Stimulated activated memory B cell treated with anti-CD40 and anti-IgM and Interleukin-4, amounts not matched to agents 10 μg/mL and 1 μg/mL and 100 μg/mL, for 72 hours (primary cell): Measurements from ENCODE around the gene PRRG4.
"Not testable (repeated sequence)": the region's sequence is repeated elsewhere in the genome, so short reads cannot be mapped to it uniquely, and the experiment has no call there.

Experiments used
- ATAC-seq: fragments of 150-1000 bp; cut with Tn5 transposase; 2 replicates; pipeline ENCODE4 v1.10.0; 2021
- H3K27ac Mint-ChIP-seq: one replicate; pipeline ENCODE4 v1.8.0; 2022; ENCODE audit warnings: mild to moderate bottlenecking, mixed read lengths
- H3K27me3 Mint-ChIP-seq: one replicate; pipeline ENCODE4 v1.8.0; 2022; ENCODE audit warnings: mixed read lengths
- H3K36me3 Mint-ChIP-seq: one replicate; pipeline ENCODE4 v1.8.0; 2022; ENCODE audit warnings: mixed read lengths
- H3K4me1 Mint-ChIP-seq: one replicate; pipeline ENCODE4 v1.8.0; 2022; ENCODE audit warnings: mixed read lengths
- H3K4me3 Mint-ChIP-seq: one replicate; pipeline ENCODE4 v1.8.0; 2022; ENCODE audit warnings: mild to moderate bottlenecking, moderate library complexity, mixed read lengths
- H3K9me3 Mint-ChIP-seq: one replicate; pipeline ENCODE4 v1.8.0; 2022; ENCODE audit warnings: mixed read lengths

The PRRG4 gene

GRCh38 chr11:32821517-32821916 lies 8.2 kb upstream of the PRRG4 start:
- Mint-ChIP-seq H3K4me3 (no peak overlapping the region), H3K27me3 (peaks cover 15% of the 10 kb centered on the region)
- ATAC-seq = no peak

GRCh38 chr11:32821917-32822560 lies 7.7 kb upstream of the PRRG4 start:
- H3K27me3 Mint-ChIP-seq = peaks cover 15% of the 10 kb centered on the region
- no peak overlapping the region for H3K27ac Mint-ChIP-seq
- no peaks in the 10 kb centered on the region for H3K9me3 Mint-ChIP-seq
- no peaks in the 10 kb centered on the region for H3K36me3 Mint-ChIP-seq
- H3K4me3 Mint-ChIP-seq = no peak overlapping the region
- ATAC-seq = no peak
- peaks cover 8% of the 10 kb centered on the region for H3K4me1 Mint-ChIP-seq

More at GRCh38 chr11:32821517-32821916, 8.2 kb upstream of the PRRG4 start:
- Mint-ChIP-seq H3K9me3 (no peaks in the 10 kb centered on the region), H3K36me3 (no peaks in the 10 kb centered on the region), H3K4me1 (peaks cover 8% of the 10 kb centered on the region), H3K27ac (no peak overlapping the region)

GRCh38 chr11:32823617-32824016 lies 6.1 kb upstream of the PRRG4 start:
- not testable (repeated sequence) for H3K27ac Mint-ChIP-seq, ATAC-seq, H3K36me3 Mint-ChIP-seq, H3K4me3 Mint-ChIP-seq, H3K4me1 Mint-ChIP-seq, H3K9me3 Mint-ChIP-seq
- peaks cover 23% of the 10 kb centered on the region for H3K27me3 Mint-ChIP-seq

- Mint-ChIP-seq H3K27ac (no peak overlapping the region), H3K27me3 (peaks cover 31% of the 10 kb centered on the region), H3K36me3 (no peaks in the 10 kb centered on the region), H3K9me3 (no peaks in the 10 kb centered on the region), H3K4me3 (no peak overlapping the region), H3K4me1 (peaks cover 15% of the 10 kb centered on the region)
- no peak for ATAC-seq
Observed at GRCh38 chr11:32826113-32826512, 3.6 kb upstream of the PRRG4 start.

- H3K4me1 Mint-ChIP-seq = peaks cover 9% of the 10 kb centered on the region
- no peaks in the 10 kb centered on the region for H3K9me3 Mint-ChIP-seq
- H3K36me3 Mint-ChIP-seq = no peaks in the 10 kb centered on the region
- H3K4me3 Mint-ChIP-seq = no peak overlapping the region
- peaks cover 32% of the 10 kb centered on the region for H3K27me3 Mint-ChIP-seq
- ATAC-seq = no peak
- H3K27ac Mint-ChIP-seq = no peak overlapping the region
Observed at GRCh38 chr11:32827276-32827675, 2.5 kb upstream of the PRRG4 start.

- peaks cover 32% of the 10 kb centered on the region for H3K27me3 Mint-ChIP-seq
- peak; percentile 57 for ATAC-seq
- H3K27ac Mint-ChIP-seq = peak overlapping the region; percentile 75
- H3K9me3 Mint-ChIP-seq = no peaks in the 10 kb centered on the region
- no peaks in the 10 kb centered on the region for H3K36me3 Mint-ChIP-seq
- H3K4me1 Mint-ChIP-seq = peaks cover 7% of the 10 kb centered on the region
- H3K4me3 Mint-ChIP-seq = peak overlapping the region; percentile 88
Observed at GRCh38 chr11:32829157-32829679, 509 bp upstream of the PRRG4 start.

GRCh38 chr11:32830413-32830738 lies 649 bp downstream of the PRRG4 start:
- H3K27me3 Mint-ChIP-seq = peaks cover 32% of the 10 kb centered on the region
- no peak overlapping the region for H3K27ac Mint-ChIP-seq
- ATAC-seq = no peak
- H3K4me1 Mint-ChIP-seq = peaks cover 7% of the 10 kb centered on the region
- H3K36me3 Mint-ChIP-seq = no peaks in the 10 kb centered on the region
- peak overlapping the region; percentile 88 for H3K4me3 Mint-ChIP-seq
- H3K9me3 Mint-ChIP-seq = no peaks in the 10 kb centered on the region

- Mint-ChIP-seq H3K27me3 (peaks cover 32% of the 10 kb centered on the region), H3K4me3 (no peak overlapping the region), H3K9me3 (no peaks in the 10 kb centered on the region), H3K4me1 (peaks cover 7% of the 10 kb centered on the region), H3K36me3 (no peaks in the 10 kb centered on the region), H3K27ac (no peak overlapping the region)
- no peak for ATAC-seq
Observed at GRCh38 chr11:32830796-32831195, 1.1 kb downstream of the PRRG4 start.

GRCh38 chr11:32831221-32831620 lies 1.5 kb downstream of the PRRG4 start:
- Mint-ChIP-seq H3K36me3 (no peaks in the 10 kb centered on the region), H3K4me3 (no peak overlapping the region), H3K4me1 (peaks cover 7% of the 10 kb centered on the region), H3K27me3 (peaks cover 32% of the 10 kb centered on the region), H3K9me3 (no peaks in the 10 kb centered on the region), H3K27ac (no peak overlapping the region)
- no peak for ATAC-seq

- H3K4me3 Mint-ChIP-seq = no peak overlapping the region
- ATAC-seq = no peak
- H3K27ac Mint-ChIP-seq = no peak overlapping the region
- H3K36me3 Mint-ChIP-seq = no peaks in the 10 kb centered on the region
- peaks cover 24% of the 10 kb centered on the region for H3K27me3 Mint-ChIP-seq
- H3K9me3 Mint-ChIP-seq = no peaks in the 10 kb centered on the region
- H3K4me1 Mint-ChIP-seq = peaks cover 6% of the 10 kb centered on the region
Observed at GRCh38 chr11:32833921-32834320, 4.2 kb downstream of the PRRG4 start.

GRCh38 chr11:32836946-32837345 lies 7.2 kb downstream of the PRRG4 start:
- no peak for ATAC-seq
- Mint-ChIP-seq H3K36me3 (no peaks in the 10 kb centered on the region), H3K27ac (no peak overlapping the region), H3K4me1 (no peaks in the 10 kb centered on the region), H3K4me3 (no peak overlapping the region), H3K9me3 (no peaks in the 10 kb centered on the region), H3K27me3 (peaks cover 10% of the 10 kb centered on the region)

GRCh38 chr11:32838505-32839274 lies 9.0 kb downstream of the PRRG4 start:
- Mint-ChIP-seq H3K4me3 (no peak overlapping the region), H3K27me3 (peaks cover 5% of the 10 kb centered on the region), H3K36me3 (no peaks in the 10 kb centered on the region), H3K4me1 (no peaks in the 10 kb centered on the region), H3K27ac (no peak overlapping the region), H3K9me3 (no peaks in the 10 kb centered on the region)
- ATAC-seq = peak; percentile 45

- ATAC-seq = no peak
- H3K36me3 Mint-ChIP-seq = no peaks in the 10 kb centered on the region
- no peaks in the 10 kb centered on the region for H3K9me3 Mint-ChIP-seq
Observed at GRCh38 chr11:32839308-32839707, 9.6 kb downstream of the PRRG4 start.

GRCh38 chr11:32840587-32840986 lies 10.9 kb downstream of the PRRG4 start:
- no peaks in the 10 kb centered on the region for H3K9me3 Mint-ChIP-seq
- no peak overlapping the region for H3K4me3 Mint-ChIP-seq
- no peaks in the 10 kb centered on the region for H3K36me3 Mint-ChIP-seq
- no peak for ATAC-seq
- no peaks in the 10 kb centered on the region for H3K4me1 Mint-ChIP-seq
- no peak overlapping the region for H3K27ac Mint-ChIP-seq
- H3K27me3 Mint-ChIP-seq = peaks cover 9% of the 10 kb centered on the region

More at GRCh38 chr11:32839308-32839707, 9.6 kb downstream of the PRRG4 start:
- Mint-ChIP-seq H3K4me3 (no peak overlapping the region), H3K27ac (no peak overlapping the region), H3K4me1 (no peaks in the 10 kb centered on the region), H3K27me3 (peaks cover 9% of the 10 kb centered on the region)

- ATAC-seq = no peak
- Mint-ChIP-seq H3K4me1 (no peaks in the 10 kb centered on the region), H3K27me3 (peaks cover 9% of the 10 kb centered on the region), H3K27ac (no peak overlapping the region), H3K4me3 (no peak overlapping the region), H3K36me3 (no peaks in the 10 kb centered on the region), H3K9me3 (peaks cover 3% of the 10 kb centered on the region)
Observed at GRCh38 chr11:32843544-32843943, 13.8 kb downstream of the PRRG4 start.

GRCh38 chr11:32847511-32847910 lies 17.8 kb downstream of the PRRG4 start:
- H3K4me3 Mint-ChIP-seq = no peak overlapping the region
- H3K27me3 Mint-ChIP-seq = peaks cover 9% of the 10 kb centered on the region
- peaks cover 8% of the 10 kb centered on the region for H3K4me1 Mint-ChIP-seq
- H3K36me3 Mint-ChIP-seq = no peaks in the 10 kb centered on the region
- peak; percentile 61 for ATAC-seq
- no peak overlapping the region for H3K27ac Mint-ChIP-seq
- peaks cover 3% of the 10 kb centered on the region for H3K9me3 Mint-ChIP-seq
